GM21723 (cell line): ENCODE measurements around the gene PMAIP1.
"Not testable (repeated sequence)": the region's sequence is repeated elsewhere in the genome, so short reads cannot be mapped to it uniquely, and the experiment has no call there.

Source experiments
- ATAC-seq: cut with Tn5 transposase; IDR thresholded peaks from one replicate; pipeline ENCODE4 v1.9.1; 2021; ENCODE audit warnings: mild to moderate bottlenecking, moderate library complexity; ENCODE audit not compliant: unreplicated experiment

PMAIP1 gene

DNA sequence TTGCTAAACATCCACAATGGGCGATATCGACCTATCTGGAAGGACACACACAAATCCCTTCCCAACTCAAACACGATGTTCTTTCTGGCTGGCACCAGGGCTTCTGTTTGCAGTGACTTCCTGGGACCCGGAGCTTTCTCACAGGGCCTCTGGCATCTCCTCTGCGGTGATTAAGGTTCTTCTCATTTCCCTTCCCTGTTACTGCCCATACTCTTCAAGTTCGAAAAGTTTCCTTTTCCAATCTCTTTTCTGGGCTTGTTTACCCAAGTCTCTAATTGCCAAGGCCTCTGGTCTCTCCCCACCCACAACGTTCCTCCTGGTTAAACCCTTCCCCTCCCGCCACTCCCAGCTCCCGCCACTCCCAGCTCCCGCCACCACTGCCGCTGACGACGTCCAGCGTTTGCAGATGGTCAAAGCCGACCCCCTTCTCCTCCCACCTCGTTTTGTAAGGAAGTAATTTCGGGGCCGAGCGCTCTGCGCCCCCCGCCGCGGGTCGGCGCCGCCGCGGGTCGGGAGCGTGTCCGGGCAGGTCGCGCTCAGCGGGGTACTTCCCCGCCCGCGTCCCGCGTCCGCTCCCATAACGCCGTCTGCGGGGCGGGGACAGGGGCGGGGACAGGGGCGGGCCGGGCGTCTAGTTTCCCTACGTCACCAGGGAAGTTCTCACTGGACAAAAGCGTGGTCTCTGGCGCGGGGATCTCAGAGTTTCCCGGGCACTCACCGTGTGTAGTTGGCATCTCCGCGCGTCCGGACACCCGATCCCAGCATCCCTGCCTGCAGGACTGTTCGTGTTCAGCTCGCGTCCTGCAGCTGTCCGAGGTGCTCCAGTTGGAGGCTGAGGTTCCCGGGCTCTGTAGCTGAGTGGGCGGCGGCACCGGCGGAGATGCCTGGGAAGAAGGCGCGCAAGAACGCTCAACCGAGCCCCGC is at the start of gene PMAIP1:
Gene PMAIP1 (plus strand): TSS at position 699 of the 924 bp plus-strand sequence. CDS start 182 bp downstream, at position 881.
- ATAC-seq: peak; percentile 65

DNA sequence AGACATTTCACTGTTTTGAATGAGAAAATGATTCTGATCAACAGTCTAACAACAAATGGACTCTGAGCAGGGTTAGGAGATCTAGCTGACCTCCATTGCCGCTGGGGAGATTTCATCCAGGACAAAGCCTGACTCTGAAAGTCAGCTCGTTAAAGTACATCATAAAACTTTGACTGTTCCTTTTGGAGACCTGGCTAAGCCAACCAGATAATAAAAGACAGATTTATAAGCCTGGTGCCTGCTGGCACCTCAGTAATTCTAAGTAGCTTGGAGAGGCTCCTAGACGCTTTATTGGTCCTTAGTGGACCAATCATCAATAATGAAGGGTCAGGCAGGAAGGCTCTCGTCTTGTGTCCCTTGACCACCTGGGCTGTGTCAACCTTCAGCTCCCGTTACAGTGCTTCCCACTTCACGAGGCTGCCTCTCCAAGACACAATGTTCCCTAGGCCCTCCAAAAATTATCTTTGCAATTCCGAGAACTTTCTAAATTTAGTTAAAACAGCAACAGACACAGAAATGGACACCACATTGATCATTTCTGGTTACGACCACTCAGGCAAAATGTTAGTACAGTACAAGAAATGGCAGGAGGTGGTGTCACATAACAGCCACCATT is 47.9 kb upstream of the PMAIP1 start:
- no peak for ATAC-seq

GRCh38 chr18:59852548-59852947 is 47.2 kb upstream of the PMAIP1 start:
- ATAC-seq: no peak

DNA sequence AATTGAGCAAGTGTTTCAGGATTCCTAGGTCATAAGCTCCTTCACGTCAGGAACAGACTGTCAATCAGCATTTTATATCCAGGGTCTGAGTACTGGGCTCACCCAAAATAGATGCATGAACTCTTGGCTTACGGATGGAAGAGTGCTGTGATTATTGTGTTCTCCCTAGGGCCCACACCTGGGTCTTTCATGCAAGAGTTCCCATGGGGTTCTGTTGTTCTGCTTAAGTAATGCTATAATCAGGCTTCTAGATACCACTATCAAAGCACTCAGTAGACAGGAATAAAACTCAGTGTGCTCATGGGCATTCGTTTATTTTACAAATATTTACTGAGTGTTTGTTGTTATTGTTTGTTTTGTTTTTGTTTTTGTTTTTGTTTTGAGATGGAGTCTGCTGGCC is 46.4 kb upstream of the PMAIP1 start:
- ATAC-seq: no peak

GRCh38 chr18:59853988-59854387 is 45.8 kb upstream of the PMAIP1 start:
- ATAC-seq: not testable (repeated sequence)

DNA sequence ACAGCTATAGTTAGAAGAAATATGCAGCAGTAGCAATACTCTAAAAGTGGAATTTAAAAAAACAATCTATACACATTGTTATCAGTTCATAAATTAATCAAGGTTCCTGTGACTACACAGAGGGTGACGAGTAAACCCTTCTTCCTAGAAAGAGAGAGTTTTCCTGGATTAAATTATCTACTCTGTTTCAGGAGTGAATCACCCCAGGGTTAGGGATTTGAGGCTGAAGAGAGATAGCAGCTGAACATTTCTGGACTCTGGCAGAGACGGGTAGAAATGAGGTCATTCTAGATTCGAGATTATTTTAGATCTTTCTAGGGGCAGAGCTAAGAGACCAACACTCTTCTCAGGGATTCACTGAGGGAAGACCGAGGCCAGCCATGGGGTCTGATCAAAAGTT is 38.8 kb upstream of the PMAIP1 start:
- ATAC-seq: no peak

DNA sequence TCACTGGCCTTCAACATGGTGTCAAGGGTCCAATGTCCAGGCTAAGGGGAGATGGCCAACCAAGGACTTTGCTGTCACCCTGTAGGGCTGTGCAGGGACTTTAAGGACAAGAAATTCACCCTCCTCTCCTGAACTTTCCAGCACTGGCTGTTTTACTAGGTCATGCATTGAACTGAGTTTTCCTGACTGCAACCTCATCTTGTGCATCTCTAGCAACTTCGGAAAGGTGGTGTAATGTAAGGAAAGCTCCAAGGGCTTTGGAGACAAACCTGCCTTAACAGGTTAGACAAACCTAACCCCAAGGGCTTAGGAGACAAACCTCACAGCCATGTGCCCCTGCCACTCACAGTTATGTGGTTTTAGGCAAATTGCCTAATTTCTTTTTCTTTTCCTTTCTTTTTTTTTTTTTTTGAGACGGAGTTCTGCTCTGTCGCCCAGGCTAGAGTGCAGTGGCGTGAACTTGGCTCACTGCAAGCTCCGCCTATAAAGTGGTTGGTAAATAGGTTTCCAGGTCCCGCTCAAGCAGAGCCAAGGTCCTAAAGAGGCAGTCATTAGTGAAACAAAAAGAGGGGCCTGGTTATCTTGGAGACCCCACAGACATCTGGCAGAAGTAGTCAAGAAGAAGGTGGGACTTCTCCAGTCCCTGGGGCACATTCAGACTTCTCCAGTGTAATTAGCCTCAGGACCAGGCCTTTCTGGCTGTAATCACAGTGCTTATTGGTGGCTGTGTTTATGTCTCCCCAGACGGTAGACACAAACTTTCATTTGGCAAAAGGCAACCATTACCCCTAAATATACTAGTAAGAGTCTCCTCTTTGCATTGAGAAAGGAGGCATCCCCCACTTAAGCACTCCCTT is 37.6 kb upstream of the PMAIP1 start:
- peak; percentile 83 for ATAC-seq

DNA sequence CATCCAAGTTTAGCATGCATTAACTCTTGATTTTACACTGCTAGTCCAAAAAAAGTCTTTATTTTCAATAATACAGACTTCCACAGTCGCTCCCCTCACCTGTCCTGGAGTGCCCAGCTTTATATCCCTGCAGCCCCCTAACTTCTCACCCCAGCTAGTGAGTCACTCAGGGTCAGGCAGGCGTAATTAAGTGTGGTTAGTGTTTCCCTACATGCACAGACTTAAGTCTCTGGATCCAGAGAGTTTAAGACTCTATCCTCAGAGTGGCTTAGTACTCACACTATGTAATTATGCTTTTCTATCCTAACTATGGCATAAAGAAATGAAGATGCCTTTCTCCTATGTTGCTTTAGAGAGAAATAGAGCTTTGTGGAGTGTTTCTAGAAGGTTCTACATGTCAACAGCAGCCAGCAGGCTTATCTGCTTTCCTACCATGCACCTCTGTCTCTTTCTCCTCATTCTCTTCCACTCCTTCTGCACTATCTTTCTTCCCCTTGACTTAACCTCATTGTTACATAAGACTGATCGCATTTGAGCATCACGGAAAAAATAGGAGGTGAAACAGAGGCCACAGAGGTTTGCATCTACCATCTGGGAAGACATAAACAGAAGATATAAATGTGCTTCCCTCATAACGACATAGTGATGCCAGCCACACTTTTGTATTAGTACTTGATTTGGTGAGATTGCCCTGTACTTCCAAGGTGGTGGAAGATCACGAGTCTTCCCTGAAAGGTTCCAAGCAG is 34.4 kb upstream of the PMAIP1 start:
- no peak for ATAC-seq

DNA sequence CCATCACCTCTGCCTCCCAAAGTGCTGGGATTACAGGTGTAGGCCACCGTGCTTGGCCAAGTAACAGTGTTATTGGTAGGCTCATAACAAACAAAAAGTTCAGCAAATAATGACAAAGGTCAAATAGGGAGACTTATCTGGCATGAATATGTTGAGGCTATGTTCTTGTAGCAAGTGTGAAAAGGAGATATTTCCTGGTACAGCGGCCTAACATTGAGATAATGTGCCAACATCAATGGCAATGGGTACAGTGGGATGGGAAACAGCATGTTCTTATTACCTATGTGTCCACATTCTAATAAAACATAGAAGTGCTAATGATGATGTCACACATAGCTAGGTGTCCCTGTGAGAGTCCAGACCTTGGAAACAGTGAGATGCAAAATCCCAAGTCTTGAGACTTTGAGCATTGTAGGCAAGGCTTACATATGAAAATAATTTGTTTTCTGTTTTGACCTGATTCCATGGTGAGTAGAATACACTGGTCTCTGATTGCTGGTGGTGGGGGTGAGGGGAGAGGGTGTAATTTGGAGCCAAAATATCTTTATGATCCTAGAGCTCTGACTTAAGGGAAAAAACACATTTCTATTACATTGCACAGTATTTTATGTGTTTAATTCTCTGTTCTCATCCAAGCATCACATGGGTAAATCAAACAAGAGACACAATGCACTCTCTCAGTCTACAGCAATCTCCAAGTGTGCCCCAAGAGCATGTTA is 33.1 kb upstream of the PMAIP1 start:
- no peak for ATAC-seq

GRCh38 chr18:59867337-59868104 is 32.3 kb upstream of the PMAIP1 start:
- ATAC-seq: no peak

DNA sequence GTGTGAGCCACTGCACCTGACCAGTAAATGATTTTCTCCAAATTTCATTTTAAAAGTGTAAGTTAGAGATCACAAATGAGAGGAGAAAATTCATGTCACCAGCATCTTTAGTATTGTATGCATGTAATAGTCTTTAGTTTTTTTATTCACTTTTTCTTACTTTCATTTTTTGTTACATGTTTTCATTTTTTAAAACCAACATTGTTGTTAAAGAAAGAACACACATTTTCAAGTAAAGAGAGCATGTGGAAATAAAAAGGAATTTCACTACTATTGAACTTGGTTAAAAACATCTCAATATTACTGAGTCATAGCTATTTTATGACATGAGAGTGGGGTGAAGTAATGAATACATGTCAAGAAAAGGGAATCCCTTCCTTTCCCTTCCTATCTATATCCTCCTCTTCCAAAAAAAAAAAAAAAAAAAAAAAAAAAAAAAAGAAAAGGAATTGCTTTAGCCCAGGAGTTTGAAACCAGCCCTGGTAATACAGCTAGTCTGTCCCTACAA is 29.1 kb upstream of the PMAIP1 start:
- no peak for ATAC-seq

DNA sequence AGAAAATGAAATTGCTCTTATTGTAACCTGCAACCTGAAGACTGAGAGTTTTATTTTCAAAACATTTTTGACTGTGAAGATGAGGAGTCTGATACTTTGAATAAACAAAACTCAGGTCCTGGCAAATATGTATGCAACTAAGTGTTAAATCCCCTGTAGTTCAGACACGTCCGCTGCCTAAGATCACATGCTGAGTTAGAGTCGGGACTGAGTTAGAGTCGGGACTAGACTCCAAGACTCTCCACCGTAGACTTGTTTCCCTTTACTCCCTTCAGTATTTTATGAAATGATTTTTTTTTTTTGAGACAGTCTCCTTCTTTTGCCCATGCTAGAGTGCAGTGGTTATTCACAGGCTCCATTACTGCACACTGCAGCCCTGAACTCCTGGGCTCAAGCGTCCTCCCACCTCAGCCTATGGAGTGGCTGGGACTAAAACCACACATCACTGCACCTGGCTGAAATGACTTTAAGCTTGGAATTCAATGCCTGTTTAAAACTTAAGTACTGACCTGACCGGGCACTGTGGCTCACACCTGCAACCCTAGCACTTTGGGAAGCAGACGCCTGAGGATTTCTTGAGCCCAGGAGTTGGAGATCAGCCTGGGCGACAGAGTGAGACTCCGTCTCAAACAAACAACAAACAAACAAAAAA is 28.0 kb upstream of the PMAIP1 start:
- no peak for ATAC-seq

- no peak for ATAC-seq
Observed at GRCh38 chr18:59873641-59874040, 26.2 kb upstream of the PMAIP1 start.

DNA sequence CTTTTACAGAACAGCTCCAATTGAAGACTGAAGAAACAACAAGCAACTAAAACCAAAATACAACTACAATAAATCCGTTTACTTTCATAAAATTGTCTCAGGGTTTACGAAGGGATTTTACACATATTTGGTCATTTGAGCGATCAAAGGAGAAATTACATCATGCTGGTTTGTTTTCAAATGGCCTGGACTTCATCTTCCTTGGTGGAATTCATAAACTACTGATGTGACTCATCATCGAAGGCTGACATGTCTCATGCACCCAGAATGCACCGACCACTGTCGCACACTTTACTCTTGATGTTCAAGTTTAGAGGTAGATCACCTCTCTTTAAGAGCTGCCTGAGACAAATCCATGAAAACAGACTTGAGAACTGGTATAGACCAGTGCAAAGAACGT is 25.6 kb upstream of the PMAIP1 start:
- ATAC-seq: no peak

DNA sequence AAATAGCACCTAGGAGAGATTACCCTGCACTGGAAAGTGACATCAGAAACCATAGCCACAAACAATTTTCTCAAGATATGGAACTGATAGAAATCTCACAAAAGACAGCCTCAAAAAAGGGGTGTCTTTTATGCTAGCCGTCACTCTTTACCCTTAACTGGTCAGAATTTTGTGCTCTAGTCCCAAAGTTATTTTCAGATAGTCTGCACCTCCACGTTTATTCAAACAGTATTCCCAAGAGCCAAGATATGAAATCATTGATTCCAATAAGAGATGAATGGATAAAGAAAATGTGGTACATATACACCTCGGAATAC is 23.5 kb upstream of the PMAIP1 start:
- peak; percentile 70 for ATAC-seq

- ATAC-seq: no peak
Observed at GRCh38 chr18:59877361-59877760, 22.4 kb upstream of the PMAIP1 start.

GRCh38 chr18:59878644-59879043 is 21.2 kb upstream of the PMAIP1 start:
- ATAC-seq: peak; percentile 39

GRCh38 chr18:59881728-59882656 is 17.8 kb upstream of the PMAIP1 start:
- no peak for ATAC-seq
